Heart left ventricle (tissue), 16 donors: ENCODE measurements around the gene OS9. TPM values are rescaled to one million over a fixed set of nuclear protein-coding genes. Genes with fewer than 3 reads are reported as not detected.

Experiments used
- ATAC-seq, 4 donors: fragments of 200-7000 bp; cut with Tn5 transposase; one replicate each; pipeline ENCODE4 v1.9.1; 2020 to 2022; ENCODE audit warnings: moderate library complexity in 4 of 4, mild to moderate bottlenecking in 3 of 4, moderate number of reproducible peaks in 1 of 4
- DNase-seq, 5 donors: peaks; one replicate each; pipeline ENCODE4 v3.0.0-alpha.2; 2020
- H3K27ac ChIP-seq, 12 donors: fragments of 200-600 bp; sonication (generic) in 4 of 12; one replicate each; pipeline versions ENCODE4 v1.5.0 to v1.8.0; 2016 to 2022; ENCODE audit warnings: mild to moderate bottlenecking in 2 of 12
- H3K27me3 ChIP-seq, 9 donors: fragments of 200-600 bp; sonication (generic) in 2 of 9; one replicate each; pipeline versions ENCODE4 v1.5.1 to v1.8.0; 2016 to 2022; ENCODE audit warnings: mild to moderate bottlenecking in 3 of 9
- H3K36me3 ChIP-seq, 9 donors: fragments of 200-600 bp; sonication (generic) in 2 of 9; one replicate each; pipeline versions ENCODE4 v1.5.0 to v1.8.0; 2018 to 2022; ENCODE audit warnings: mild to moderate bottlenecking in 2 of 9
- H3K4me1 ChIP-seq, 12 donors: fragments of 200-600 bp; sonication (generic) in 4 of 12; one replicate each; pipeline versions ENCODE4 v1.5.0 to v1.8.0; 2016 to 2022; ENCODE audit warnings: mild to moderate bottlenecking in 3 of 12
- H3K4me3 ChIP-seq, 12 donors: fragments of 200-600 bp; sonication (generic) in 4 of 12; one replicate each; pipeline versions ENCODE4 v1.5.0 to v1.8.0; 2017 to 2022; ENCODE audit warnings: mild to moderate bottlenecking in 9 of 12, moderate library complexity in 4 of 12
- H3K9me3 ChIP-seq, 12 donors: fragments of 200-600 bp; sonication (generic) in 4 of 12; one replicate each; pipeline versions ENCODE4 v1.5.0 to v1.8.0; 2016 to 2022; ENCODE audit warnings: mild to moderate bottlenecking in 1 of 12
- CTCF ChIP-seq, 12 donors: fragments of 200-600 bp; sonication (generic) in 4 of 12; IDR thresholded peaks; one replicate each; pipeline versions ENCODE4 v1.5.0 to v1.8.0; 2018 to 2022; ENCODE audit warnings: antibody characterized with exemption in 12 of 12, mild to moderate bottlenecking in 5 of 12
- POLR2A ChIP-seq, 2 donors: fragments of 450-650 bp; IDR thresholded peaks; one replicate each; pipeline ENCODE4 v1.6.1; 2017; ENCODE audit warnings: antibody characterized with exemption in 2 of 2, mild to moderate bottlenecking in 2 of 2, moderate library complexity in 2 of 2
- WGBS, 4 donors: extraction: QIAGEN DNeasy Blood & Tissue Kit in 2 of 4; methylation state at CpG; one replicate each; pipeline versions ENCODE4 v1.1.5 to v1.1.7; 2013 to 2018; 5-methylcytosine and 5-hydroxymethylcytosine counted together
- intact Hi-C, 10 donors: fragments of 100-400 bp; cut with DNase I; formaldehyde crosslinking; loops; one replicate each; pipeline versions ENCODE4 v1.11.1 to v1.14.2; 2022
- polyA plus RNA-seq, 2 donors: library from polyadenylated mRNA; stranded (reverse); fragments of 200-250 nt; gene quantifications; one replicate each; pipeline ENCODE4 v1.2.3, GENCODE V29; 2013
- total RNA-seq, 9 donors: library from RNA; depleted of rRNA in 2 of 9; stranded (reverse); fragments of >200 nt in 2 of 9; fragmentation: NEBNext Ultra II Directional in 3 of 9; extraction: Animal tissue kit (Norgen Biotek cat#: 25700) in 3 of 9; gene quantifications; one replicate each; pipeline versions ENCODE4 v1.1.0 to v1.2.4, GENCODE V29; 2016 to 2023
- donor health status: ischemic (EF 13 %, LVEDD 7.1; RV severe dilation, severe dysfunction).
- donor health status: healthy with polysubstance abuse.
- donor health status: DM: no; HTN: yes; CAD: no.
- donor health status: DM: no; HTN: no; CAD: no.
- donor health status: ischemic (EF 25% LVEDD 6.9; RV normal size, moderate dysfunction).
- donor health status: ischemic (EF 25% LVEDD 5.7; RV mildly dilated, moderate dysfunction).
- donor health status: healthy.
- donor health status: DM: yes; HTN: yes; CAD: no.
- donor health status: ischemic (EF 35%, LVEDD 5.7; RV mildly dilated, moderate dysfunction).
- donor health status: nonischemic (EF 11% LVEDD 7.7; RV severe dilation, severe dysfunction).
- donor health status: DM: yes; HTN: yes; CAD: no.
- donor health status: PGD.
- donor health status: ischemic (EF 29% LVEDD 5.4; RV normal size, mild dysfunction).
- donor health status: nonischemic (EF 23%, LVEDD 6.1; RV moderate dilation, normal function).

The OS9 gene
- total and polyA plus RNA-seq, 11 donors: 89.4 to 196 (median 130) TPM

DNA sequence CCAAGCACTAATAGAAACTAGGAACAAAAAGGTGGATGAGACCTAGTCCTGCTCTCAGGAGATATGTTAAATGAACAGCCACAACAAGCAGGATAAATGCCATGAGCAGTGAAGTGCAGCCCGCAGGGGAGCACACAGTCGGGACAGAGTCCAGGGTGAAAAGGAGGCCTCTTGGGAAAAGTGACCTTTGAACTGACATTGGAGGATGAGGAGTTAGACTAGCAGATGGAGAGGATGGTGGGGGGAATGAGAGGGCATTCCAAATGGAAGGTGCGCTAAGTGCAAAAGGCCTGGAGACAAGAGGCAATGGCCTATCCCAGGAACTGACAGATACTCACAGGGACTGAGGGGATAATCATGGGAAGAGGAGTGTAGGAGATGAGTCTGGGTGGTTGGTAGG is 4.5 kb downstream of the OS9 start:
- Histone ChIP-seq H3K27ac (no peak overlapping the region), H3K4me3 (no peak overlapping the region), H3K4me1 (peaks cover 0 to 12% (median 9%) of the 10 kb centered on the region in 12 donors), H3K36me3 (peaks cover 0 to 73% (median 47%) of the 10 kb centered on the region in 9 donors), H3K9me3 (peaks cover 0 to 3% (median 0%) of the 10 kb centered on the region in 12 donors), H3K27me3 (no peaks in the 10 kb centered on the region)
- TF ChIP-seq POLR2A (IDR thresholded peaks at IDR 0.05): no peak
- no peak for TF ChIP-seq CTCF (IDR thresholded peaks at IDR 0.05)
- intact Hi-C loops: loop anchor here in 1 of 10 donors (10.0 kb wide), 1 partner anchor 114 kb away; no protein-coding TSS in a partner anchor
- ATAC-seq (no peak), DNase-seq (no peak)
- WGBS, 4 donors: 92 to 97% (median 94%) methylated on average over 3 of the region's 3 CpGs

GRCh38 chr12:57700317-57700716 is 6.4 kb downstream of the OS9 start:
- Histone ChIP-seq H3K4me3 (no peak overlapping the region), H3K9me3 (peaks cover 0 to 14% (median 3%) of the 10 kb centered on the region in 12 donors), H3K4me1 (peaks cover 0 to 3% (median 0%) of the 10 kb centered on the region in 12 donors), H3K27ac (no peak overlapping the region), H3K27me3 (no peaks in the 10 kb centered on the region), H3K36me3 (peaks cover 0 to 92% (median 66%) of the 10 kb centered on the region in 9 donors)
- 93 to 100% (median 96%) methylated on average over 2 of the region's 2 CpGs for WGBS, 4 donors
- DNase-seq: no peak
- intact Hi-C loops: no loop called here
- TF ChIP-seq POLR2A (IDR thresholded peaks at IDR 0.05) (no peak), CTCF (IDR thresholded peaks at IDR 0.05) (no peak)
- no peak for ATAC-seq

DNA sequence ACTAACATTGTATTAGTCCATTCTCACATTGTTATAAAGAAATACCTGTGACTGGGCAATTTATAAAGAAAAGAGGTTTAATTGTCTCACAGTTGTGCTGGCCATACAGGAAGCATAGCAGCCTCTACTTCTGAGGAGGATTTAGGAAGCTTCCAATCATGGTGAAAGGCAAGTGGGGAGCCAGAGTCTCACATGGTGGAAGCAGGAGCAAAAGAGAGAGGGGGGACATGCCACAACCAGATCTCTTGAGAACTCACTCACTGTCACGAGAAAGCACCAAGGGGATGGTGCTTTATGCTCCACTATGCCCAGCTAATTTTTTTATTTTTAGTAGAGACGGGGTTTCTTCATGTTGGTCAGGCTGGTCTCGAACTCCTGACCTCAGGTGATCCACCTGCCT is 13.3 kb downstream of the OS9 start:
- WGBS, 4 donors: 73 to 96% (median 92%) methylated on average over 3 of the region's 3 CpGs

GRCh38 chr12:57708296-57708695 is 14.4 kb downstream of the OS9 start:
- Histone ChIP-seq H3K36me3 (peaks cover 0 to 90% (median 72%) of the 10 kb centered on the region in 9 donors), H3K27me3 (no peaks in the 10 kb centered on the region), H3K27ac (no peak overlapping the region), H3K4me1 (no peaks in the 10 kb centered on the region), H3K4me3 (no peak overlapping the region), H3K9me3 (peaks cover 0 to 13% (median 4%) of the 10 kb centered on the region in 12 donors)
- TF ChIP-seq CTCF (IDR thresholded peaks at IDR 0.05) (no peak), POLR2A (IDR thresholded peaks at IDR 0.05) (no peak)
- WGBS, 4 donors: 89 to 97% (median 94%) methylated on average over 2 of the region's 2 CpGs
- no peak for DNase-seq
- ATAC-seq: no peak
- intact Hi-C loops: no loop called here

More for the DNA sequence above, 13.3 kb downstream of the OS9 start:
- no peak for TF ChIP-seq POLR2A (IDR thresholded peaks at IDR 0.05)
- no peak for TF ChIP-seq CTCF (IDR thresholded peaks at IDR 0.05)
- H3K9me3 ChIP-seq: peaks cover 0 to 14% (median 4%) of the 10 kb centered on the region in 12 donors
- peaks cover 0 to 92% (median 71%) of the 10 kb centered on the region in 9 donors for H3K36me3 ChIP-seq
- no peak for DNase-seq
- no peak overlapping the region for H3K27ac ChIP-seq
- H3K27me3 ChIP-seq: no peaks in the 10 kb centered on the region
- no peak overlapping the region for H3K4me3 ChIP-seq
- no peaks in the 10 kb centered on the region for H3K4me1 ChIP-seq
- ATAC-seq: no peak
- intact Hi-C loops: no loop called here
